ENCODE data around the gene YWHAH. TPM values are rescaled to one million over a fixed set of nuclear protein-coding genes. Genes with fewer than 3 reads are reported as not detected.

YWHAH gene
- total and polyA plus RNA-seq, 9 of the 15 experiments (the other 6 are each of a cell fraction or from before 2014, with no cell fraction given) = 32.0 to 177 (median 114) TPM

DNA sequence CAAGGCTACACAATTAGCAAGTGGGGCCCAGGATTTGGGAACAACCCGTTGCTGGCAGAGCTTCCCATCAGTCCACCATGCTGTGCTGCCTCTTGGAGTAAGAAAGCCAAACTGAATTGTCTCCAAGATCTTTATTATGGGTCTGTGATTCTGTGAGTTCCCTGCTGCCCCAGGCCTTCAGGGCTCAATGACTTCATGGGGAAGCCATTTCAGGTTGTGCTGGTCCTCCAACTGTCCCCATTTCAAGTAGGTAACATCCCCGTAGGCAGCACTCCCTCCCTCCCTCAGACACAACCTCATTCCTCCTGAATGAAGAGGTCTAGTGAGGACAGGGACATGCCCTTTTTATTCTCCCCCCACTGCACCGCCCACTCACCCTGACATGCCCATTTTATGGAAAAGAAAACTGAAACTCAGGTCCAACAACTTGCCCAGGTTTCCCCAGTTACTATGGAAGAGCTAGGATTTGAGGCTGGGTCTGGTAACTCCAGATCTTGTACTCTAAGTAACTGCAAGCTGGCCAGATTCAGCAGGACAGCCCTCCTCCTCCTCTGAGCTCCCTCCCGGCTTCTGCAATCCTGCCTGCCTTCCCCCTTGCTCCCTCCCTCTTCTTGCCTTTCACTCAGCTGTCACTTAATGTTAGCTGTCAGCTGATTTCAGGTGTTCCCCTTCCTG lies 8.2 kb upstream of the YWHAH start (continued):
- TF ChIP-seq, protein P1, sequence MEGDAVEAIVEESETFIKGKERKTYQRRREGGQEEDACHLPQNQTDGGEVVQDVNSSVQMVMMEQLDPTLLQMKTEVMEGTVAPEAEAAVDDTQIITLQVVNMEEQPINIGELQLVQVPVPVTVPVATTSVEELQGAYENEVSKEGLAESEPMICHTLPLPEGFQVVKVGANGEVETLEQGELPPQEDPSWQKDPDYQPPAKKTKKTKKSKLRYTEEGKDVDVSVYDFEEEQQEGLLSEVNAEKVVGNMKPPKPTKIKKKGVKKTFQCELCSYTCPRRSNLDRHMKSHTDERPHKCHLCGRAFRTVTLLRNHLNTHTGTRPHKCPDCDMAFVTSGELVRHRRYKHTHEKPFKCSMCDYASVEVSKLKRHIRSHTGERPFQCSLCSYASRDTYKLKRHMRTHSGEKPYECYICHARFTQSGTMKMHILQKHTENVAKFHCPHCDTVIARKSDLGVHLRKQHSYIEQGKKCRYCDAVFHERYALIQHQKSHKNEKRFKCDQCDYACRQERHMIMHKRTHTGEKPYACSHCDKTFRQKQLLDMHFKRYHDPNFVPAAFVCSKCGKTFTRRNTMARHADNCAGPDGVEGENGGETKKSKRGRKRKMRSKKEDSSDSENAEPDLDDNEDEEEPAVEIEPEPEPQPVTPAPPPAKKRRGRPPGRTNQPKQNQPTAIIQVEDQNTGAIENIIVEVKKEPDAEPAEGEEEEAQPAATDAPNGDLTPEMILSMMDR (IDR thresholded peaks at IDR 0.05 in 2 of 3, conservative IDR thresholded peaks at IDR 0.05 in 1 of 3; ENCODE audit: insufficient read depth in 2 of 3, low read depth in 1 of 3, low read length in 3 of 3) = no peak
- no peak for TF ChIP-seq TAF1 (IDR thresholded peaks at IDR 0.05; ENCODE audit: control insufficient read depth, extremely low read depth, insufficient read depth, low read length, severe bottlenecking)
- TF ChIP-seq SMAD4 (CRISPR knock-in tag; conservative IDR thresholded peaks at IDR 0.05) = no peak
- no peak for TF ChIP-seq HDAC3 (IDR thresholded peaks at IDR 0.05; ENCODE audit: borderline replicate concordance, partially characterized antibody)
- TF ChIP-seq ZNF717 (CRISPR knock-in tag; IDR thresholded peaks at IDR 0.05) = no peak
- TF ChIP-seq ESRRA (IDR thresholded peaks at IDR 0.05; ENCODE audit: borderline replicate concordance, low read depth) = no peak
- TF ChIP-seq GATAD2A (IDR thresholded peaks at IDR 0.05) = no peak
- 0 out of 4 replicates have a peak, but pooled peaks of 1 of the 2 experiments have one; percentile 7 for TF ChIP-seq RCOR1 (IDR thresholded peaks at IDR 0.05; ENCODE audit: borderline replicate concordance in 1 of 2, low read depth in 2 of 2, low read length in 2 of 2)
- peak; percentile 91; the same call in 1 of the 2 replicates for TF ChIP-seq PHF21A (IDR thresholded peaks at IDR 0.05; ENCODE audit: borderline replicate concordance, low read depth)
- no peak for TF ChIP-seq SMC3 (conservative IDR thresholded peaks at IDR 0.05; ENCODE audit: insufficient read depth, low read depth, low read length)
- no peak for TF ChIP-seq NEUROD1 (IDR thresholded peaks at IDR 0.05; ENCODE audit: borderline replicate concordance, low read depth, low read length, partially characterized antibody)
- peak; percentile 80 for TF ChIP-seq EGR1 (conservative IDR thresholded peaks at IDR 0.05)
- TF ChIP-seq, protein P2, sequence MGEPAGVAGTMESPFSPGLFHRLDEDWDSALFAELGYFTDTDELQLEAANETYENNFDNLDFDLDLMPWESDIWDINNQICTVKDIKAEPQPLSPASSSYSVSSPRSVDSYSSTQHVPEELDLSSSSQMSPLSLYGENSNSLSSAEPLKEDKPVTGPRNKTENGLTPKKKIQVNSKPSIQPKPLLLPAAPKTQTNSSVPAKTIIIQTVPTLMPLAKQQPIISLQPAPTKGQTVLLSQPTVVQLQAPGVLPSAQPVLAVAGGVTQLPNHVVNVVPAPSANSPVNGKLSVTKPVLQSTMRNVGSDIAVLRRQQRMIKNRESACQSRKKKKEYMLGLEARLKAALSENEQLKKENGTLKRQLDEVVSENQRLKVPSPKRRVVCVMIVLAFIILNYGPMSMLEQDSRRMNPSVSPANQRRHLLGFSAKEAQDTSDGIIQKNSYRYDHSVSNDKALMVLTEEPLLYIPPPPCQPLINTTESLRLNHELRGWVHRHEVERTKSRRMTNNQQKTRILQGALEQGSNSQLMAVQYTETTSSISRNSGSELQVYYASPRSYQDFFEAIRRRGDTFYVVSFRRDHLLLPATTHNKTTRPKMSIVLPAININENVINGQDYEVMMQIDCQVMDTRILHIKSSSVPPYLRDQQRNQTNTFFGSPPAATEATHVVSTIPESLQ (CRISPR knock-in tag; IDR thresholded peaks at IDR 0.05) = no peak
- TF ChIP-seq, protein P3, sequence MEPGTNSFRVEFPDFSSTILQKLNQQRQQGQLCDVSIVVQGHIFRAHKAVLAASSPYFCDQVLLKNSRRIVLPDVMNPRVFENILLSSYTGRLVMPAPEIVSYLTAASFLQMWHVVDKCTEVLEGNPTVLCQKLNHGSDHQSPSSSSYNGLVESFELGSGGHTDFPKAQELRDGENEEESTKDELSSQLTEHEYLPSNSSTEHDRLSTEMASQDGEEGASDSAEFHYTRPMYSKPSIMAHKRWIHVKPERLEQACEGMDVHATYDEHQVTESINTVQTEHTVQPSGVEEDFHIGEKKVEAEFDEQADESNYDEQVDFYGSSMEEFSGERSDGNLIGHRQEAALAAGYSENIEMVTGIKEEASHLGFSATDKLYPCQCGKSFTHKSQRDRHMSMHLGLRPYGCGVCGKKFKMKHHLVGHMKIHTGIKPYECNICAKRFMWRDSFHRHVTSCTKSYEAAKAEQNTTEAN (CRISPR knock-in tag; IDR thresholded peaks at IDR 0.05) = no peak
- no peak for TF ChIP-seq MED1 (CRISPR knock-in tag; IDR thresholded peaks at IDR 0.05; ENCODE audit: borderline replicate concordance)
- TF ChIP-seq CHD4 (IDR thresholded peaks at IDR 0.05; ENCODE audit: insufficient read depth, insufficient replicate concordance, low read depth, low read length, poor library complexity, severe bottlenecking) = no peak
- no peak for TF ChIP-seq ZC3H8 (IDR thresholded peaks at IDR 0.05)
